Measurements from ENCODE around the gene PKP1.

Gene PKP1

GRCh38 chr1:201311356-201312011 lies 28.2 kb downstream of the PKP1 start:
- DNase-seq: no peak

GRCh38 chr1:201312298-201312697 lies 29.0 kb downstream of the PKP1 start:
- DNase-seq: no peak

GRCh38 chr1:201313086-201313485 lies 29.8 kb downstream of the PKP1 start:
- DNase-seq: no peak

- no peak for DNase-seq
These were observed 33.2 kb downstream of the PKP1 start for GRCh38 chr1:201316556-201316955.

- DNase-seq: no peak
These were observed 34.2 kb downstream of the PKP1 start for GRCh38 chr1:201317551-201317950.

- DNase-seq: no peak
These were observed 35.4 kb downstream of the PKP1 start for GRCh38 chr1:201318504-201319340.

- DNase-seq: no peak
These were observed 36.3 kb downstream of the PKP1 start for GRCh38 chr1:201319631-201320030.

GRCh38 chr1:201320168-201320788 lies 37.0 kb downstream of the PKP1 start:
- DNase-seq: peak; percentile 63

- no peak for DNase-seq
These were observed 38.6 kb downstream of the PKP1 start for GRCh38 chr1:201321826-201322390.

- no peak for DNase-seq
These were observed 39.6 kb downstream of the PKP1 start for GRCh38 chr1:201322653-201323510.

- DNase-seq: no peak
These were observed 41.0 kb downstream of the PKP1 start for GRCh38 chr1:201324306-201324705.

- DNase-seq: no peak
These were observed 41.7 kb downstream of the PKP1 start for GRCh38 chr1:201324821-201325677.

GRCh38 chr1:201325678-201326060 lies 42.4 kb downstream of the PKP1 start:
- no peak for DNase-seq

GRCh38 chr1:201326710-201327109 lies 43.4 kb downstream of the PKP1 start:
- DNase-seq: no peak

GRCh38 chr1:201327687-201328240 lies 44.5 kb downstream of the PKP1 start:
- DNase-seq: no peak

- no peak for DNase-seq
These were observed 45.3 kb downstream of the PKP1 start for GRCh38 chr1:201328576-201328975.

- DNase-seq: no peak
These were observed 46.0 kb downstream of the PKP1 start for GRCh38 chr1:201329286-201329685.

- no peak for DNase-seq
These were observed 46.5 kb downstream of the PKP1 start for GRCh38 chr1:201329801-201330200.

GRCh38 chr1:201330541-201330940 lies 47.2 kb downstream of the PKP1 start:
- DNase-seq: no peak

GRCh38 chr1:201331166-201331565 lies 47.9 kb downstream of the PKP1 start:
- DNase-seq: no peak

GRCh38 chr1:201332021-201332420 lies 48.7 kb downstream of the PKP1 start:
- DNase-seq: no peak
